Measurements from ENCODE around the gene C1QTNF1. TPM values are rescaled to one million over a fixed set of nuclear protein-coding genes. Genes with fewer than 3 reads are reported as not detected.
"Not testable (repeated sequence)": the region's sequence is repeated elsewhere in the genome, so short reads cannot be mapped to it uniquely, and the experiment has no call there.

The C1QTNF1 gene
- total RNA-seq, 4 donors from 2014 or later = 6.3 to 20.6 (median 14.3) TPM

GRCh38 chr17:79019261-79019631 is 4.7 kb upstream of the C1QTNF1 start:
- peaks cover 2 to 26% (median 7%) of the 10 kb centered on the region in 4 donors for H3K4me1 ChIP-seq
- DNase-seq = peak in 1 of 3 donors; percentile 1

DNA sequence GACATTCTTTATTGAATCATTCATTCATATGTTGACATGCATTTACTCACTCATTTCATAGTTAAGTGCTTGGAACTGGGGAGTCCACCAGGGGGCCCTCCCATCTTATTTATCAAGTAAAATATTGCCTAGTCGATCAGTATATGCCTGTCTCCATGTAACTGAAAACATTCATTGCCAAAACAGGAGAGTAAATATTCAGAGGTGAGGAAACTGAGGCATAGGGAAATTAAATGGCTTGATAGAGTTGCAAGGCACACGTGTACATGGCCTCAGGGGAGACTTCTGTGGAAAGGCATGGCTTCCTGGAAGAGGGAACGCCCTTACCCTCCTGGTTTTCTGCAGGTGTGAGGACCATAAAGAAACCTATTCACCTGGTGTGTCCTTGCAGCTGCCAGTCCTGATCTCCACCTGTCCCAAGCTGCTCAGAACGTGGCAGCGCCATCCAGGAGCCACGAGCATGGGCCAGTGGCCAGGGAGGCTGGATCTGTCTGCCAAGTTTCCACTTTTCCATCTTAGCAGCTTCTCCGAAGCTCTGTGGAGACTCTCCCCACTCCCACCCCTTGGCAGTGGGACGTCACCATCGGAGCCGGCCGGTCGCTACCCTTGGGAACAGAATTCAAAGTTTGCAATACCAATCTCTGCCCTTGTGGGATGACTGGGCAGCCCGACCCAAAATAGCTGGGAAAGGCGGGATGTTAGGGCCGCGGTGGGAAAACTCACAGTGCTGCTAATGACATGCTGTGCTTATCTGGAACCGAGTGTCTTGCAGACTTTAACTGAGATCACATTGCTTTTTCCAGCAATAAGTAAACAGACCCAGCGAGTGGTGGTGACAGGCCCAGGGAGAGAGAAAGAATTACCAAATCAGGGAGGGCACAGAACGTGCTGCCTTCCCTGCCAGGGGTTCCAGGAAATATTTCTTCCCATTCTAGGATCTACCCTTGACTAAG is 4.1 kb upstream of the C1QTNF1 start:
- Histone ChIP-seq H3K4me1 (peaks cover 2 to 32% (median 12%) of the 10 kb centered on the region in 4 donors), H3K4me3 (no peak overlapping the region)
- peak; percentile 41 to 87 (median 70) for DNase-seq

More at GRCh38 chr17:79019261-79019631, 4.7 kb upstream of the C1QTNF1 start:
- Histone ChIP-seq H3K36me3 (no peaks in the 10 kb centered on the region), H3K27me3 (no peaks in the 10 kb centered on the region), H3K27ac (peak overlapping the region in 3 of 4 donors; percentile 58 to 73 (median 67)), H3K9me3 (no peaks in the 10 kb centered on the region), H3K4me3 (no peak overlapping the region)
- TF ChIP-seq CTCF (IDR thresholded peaks at IDR 0.05) (no peak), POLR2A (IDR thresholded peaks at IDR 0.05) (no peak)

DNA sequence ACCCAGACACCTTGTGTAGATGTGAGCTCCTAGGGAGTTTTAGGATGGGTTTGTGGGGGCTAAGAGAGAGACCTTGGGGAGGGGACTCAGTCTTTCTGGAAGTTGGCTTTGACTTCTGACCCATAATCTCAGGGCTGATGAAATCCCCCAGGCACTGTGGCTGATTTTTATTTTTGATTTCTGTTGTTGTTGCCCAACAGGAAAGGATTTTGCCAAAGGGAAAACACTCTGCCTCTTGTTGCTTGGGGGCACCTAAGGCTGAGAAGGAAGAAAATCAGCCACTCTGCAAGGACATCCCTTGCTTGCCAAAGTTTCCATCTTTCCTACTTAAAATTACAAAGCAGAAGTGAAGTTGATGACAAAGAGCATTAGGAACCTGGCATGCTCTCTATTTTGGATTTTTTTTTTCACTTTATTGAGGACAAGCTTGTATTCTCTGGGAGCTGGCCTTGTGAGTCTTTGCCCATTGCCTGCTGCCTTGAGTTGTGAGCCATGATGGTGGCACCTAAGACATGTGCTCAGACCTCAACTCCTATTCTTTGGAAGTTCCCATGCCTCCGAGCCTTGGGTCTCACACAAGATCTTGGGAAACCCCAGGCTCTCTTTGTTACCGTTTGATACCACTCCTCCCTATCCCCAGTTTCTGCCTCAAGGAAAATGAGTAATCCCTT is 3.2 kb upstream of the C1QTNF1 start:
- Histone ChIP-seq H3K27me3 (no peaks in the 10 kb centered on the region), H3K4me1 (peaks cover 2 to 41% (median 13%) of the 10 kb centered on the region in 4 donors), H3K9me3 (no peaks in the 10 kb centered on the region), H3K36me3 (no peaks in the 10 kb centered on the region), H3K27ac (peak overlapping the region in 3 of 4 donors; percentile 58 to 73 (median 67)), H3K4me3 (no peak overlapping the region)
- TF ChIP-seq POLR2A (IDR thresholded peaks at IDR 0.05) = no peak
- DNase-seq = peak in 1 of 3 donors; percentile 41

More for the DNA sequence above, 4.1 kb upstream of the C1QTNF1 start:
- H3K9me3 ChIP-seq = no peaks in the 10 kb centered on the region
- no peaks in the 10 kb centered on the region for H3K27me3 ChIP-seq
- TF ChIP-seq CTCF (IDR thresholded peaks at IDR 0.05) (peak; percentile 10 to 85 (median 68)), POLR2A (IDR thresholded peaks at IDR 0.05) (no peak)
- H3K27ac ChIP-seq = peak overlapping the region; percentile 38 to 73 (median 62)
- no peaks in the 10 kb centered on the region for H3K36me3 ChIP-seq

GRCh38 chr17:79021929-79022328 is 2.0 kb upstream of the C1QTNF1 start:
- peaks cover 2 to 53% (median 13%) of the 10 kb centered on the region in 4 donors for H3K4me1 ChIP-seq

DNA sequence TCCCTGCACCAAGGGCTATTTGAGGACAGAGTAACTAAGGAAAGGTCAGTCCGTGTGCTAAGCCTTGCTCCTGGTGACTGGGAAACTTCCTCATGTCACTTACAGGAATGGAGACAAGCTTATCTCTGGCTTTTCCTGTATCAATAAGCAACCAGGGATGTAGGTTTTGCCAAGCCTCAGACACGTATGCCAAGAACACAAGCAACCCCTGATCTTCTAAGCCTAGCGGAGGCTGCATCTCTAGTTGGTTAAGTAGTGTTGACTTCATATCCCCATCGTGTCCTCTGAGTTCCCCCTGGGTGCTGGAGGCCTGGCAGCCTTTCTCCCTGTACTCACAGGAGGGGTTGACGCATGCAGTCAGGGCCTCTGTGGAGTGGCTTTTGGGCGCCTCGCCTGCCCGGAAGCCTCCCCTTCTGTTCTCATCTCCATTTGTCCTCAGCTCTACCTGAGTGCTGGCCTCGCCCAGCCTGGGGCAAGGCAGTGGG is 1.4 kb upstream of the C1QTNF1 start:
- no peaks in the 10 kb centered on the region for H3K27me3 ChIP-seq
- peaks cover 6 to 59% (median 16%) of the 10 kb centered on the region in 4 donors for H3K4me1 ChIP-seq
- H3K4me3 ChIP-seq = no peak overlapping the region
- peak overlapping the region in 2 of 4 donors; percentile 4 to 35 for H3K27ac ChIP-seq
- H3K9me3 ChIP-seq = no peaks in the 10 kb centered on the region
- DNase-seq = peak in 2 of 3 donors; percentile 40 to 46
- TF ChIP-seq POLR2A (IDR thresholded peaks at IDR 0.05) (no peak), CTCF (IDR thresholded peaks at IDR 0.05) (no peak)
- H3K36me3 ChIP-seq = no peaks in the 10 kb centered on the region

More at GRCh38 chr17:79021929-79022328, 2.0 kb upstream of the C1QTNF1 start:
- peak in 1 of 3 donors; percentile 39 for DNase-seq
- H3K27ac ChIP-seq, H3K4me3 ChIP-seq, H3K9me3 ChIP-seq, H3K36me3 ChIP-seq, H3K27me3 ChIP-seq: not testable (repeated sequence)

DNA sequence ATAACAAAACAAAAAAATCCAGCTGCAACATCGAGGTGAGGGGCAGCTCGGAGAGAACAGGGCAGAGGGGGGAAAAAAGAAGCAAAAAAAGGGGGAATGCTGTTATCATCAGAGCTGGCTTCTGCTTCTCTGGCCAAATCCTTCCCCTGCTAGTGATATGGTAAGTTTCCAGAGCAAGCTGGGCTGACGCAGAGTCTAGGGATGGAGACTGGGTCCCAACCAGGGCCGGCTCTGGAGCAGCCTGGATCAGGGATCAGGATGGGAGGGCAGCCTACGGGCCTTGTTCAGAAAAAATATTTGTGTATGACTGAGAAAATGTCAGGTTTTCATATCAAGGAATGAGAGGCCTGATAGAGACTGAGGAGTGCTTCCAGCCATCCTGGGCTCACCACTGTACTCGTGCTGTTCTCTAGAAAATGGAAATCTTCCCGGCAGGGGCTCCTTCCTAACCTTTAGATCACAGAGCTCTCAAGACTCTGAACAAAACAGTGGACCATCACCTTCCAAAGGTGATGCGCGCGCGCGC is 726 bp upstream of the C1QTNF1 start:
- Histone ChIP-seq H3K27ac (peak overlapping the region in 2 of 4 donors; percentile 56 to 66), H3K4me1 (peaks cover 10 to 66% (median 19%) of the 10 kb centered on the region in 4 donors), H3K4me3 (peak overlapping the region in 1 of 4 donors; percentile 60), H3K27me3 (no peaks in the 10 kb centered on the region), H3K9me3 (no peaks in the 10 kb centered on the region), H3K36me3 (no peaks in the 10 kb centered on the region)
- peak in 2 of 3 donors; percentile 13 to 22 for DNase-seq
- TF ChIP-seq POLR2A (IDR thresholded peaks at IDR 0.05) (no peak), CTCF (IDR thresholded peaks at IDR 0.05) (no peak)

Data from Peyer's patch (tissue), 4 donors.